SK-N-SH (cell line): Measurements from ENCODE around the gene PSMC5. TPM values are rescaled to one million over a fixed set of nuclear protein-coding genes. Genes with fewer than 3 reads are reported as not detected.

Experiments used
- CTCF ChIA-PET: fragments of 300-600, 350-600 bp; formaldehyde crosslinking; extraction: SDS; loops from one replicate; lab custom pipeline; 2021; lab: Yijun Ruan, JAX
- POLR2A ChIA-PET: fragments of 350-600 bp; sonication (Branson Sonifier 250); formaldehyde crosslinking; extraction: SDS; loops from one replicate; lab custom pipeline; 2020; ENCODE audit warnings: antibody characterized with exemption, inconsistent platforms; lab: Yijun Ruan, JAX
- DNase-seq: peaks from one replicate; pipeline ENCODE4 v3.0.0; 2012
- H2AFZ ChIP-seq: fragments of 200-600 bp; sonication (generic); 2 replicates; pipeline ENCODE4 v1.8.1; 2016; ENCODE audit warnings: antibody characterized with exemption, mild to moderate bottlenecking, low read depth
- H3F3A ChIP-seq: fragments of 200-600 bp; sonication (generic); replicated peaks from 2 replicates; pipeline ENCODE3; 2016; ENCODE audit warnings: antibody characterized with exemption, mild to moderate bottlenecking; ENCODE audit not compliant: insufficient read depth
- H3K27ac ChIP-seq, 2 experiments: fragments of 200-500 bp in 1 of 2; fragments of 200-600 bp in 1 of 2; sonication (Bioruptor generic) in 1 of 2; sonication (generic), shearing (Covaris generic) in 1 of 2; 2 replicates each; pipeline versions ENCODE4 v1.5.1 to v1.6.1; 2014 to 2016; ENCODE audit warnings: low read depth in 2 of 2, inconsistent platforms in 1 of 2, low read length in 1 of 2, mild to moderate bottlenecking in 1 of 2, mixed read lengths in 1 of 2
- H3K27me3 ChIP-seq: fragments of 200-600 bp; sonication (generic), shearing (Covaris generic); 2 replicates; pipeline ENCODE4 v1.6.1; 2016; ENCODE audit warnings: mixed run types; ENCODE audit not compliant: insufficient read depth
- H3K36me3 ChIP-seq, 2 experiments: fragments of 200-500 bp in 1 of 2; fragments of 200-600 bp in 1 of 2; sonication (Bioruptor generic) in 1 of 2; sonication (generic) in 1 of 2; replicated peaks in 1 of 2; 2 replicates each; pipeline versions ENCODE3 to v1.5.1; 2014 to 2016; ENCODE audit warnings: low read length in 1 of 2, mild to moderate bottlenecking in 1 of 2; ENCODE audit not compliant: insufficient read depth in 2 of 2, control insufficient read depth in 1 of 2
- H3K4me1 ChIP-seq, 2 experiments: fragments of 200-500 bp in 1 of 2; fragments of 200-600 bp in 1 of 2; sonication (Bioruptor generic) in 1 of 2; sonication (generic), shearing (Covaris generic) in 1 of 2; 2 replicates each; pipeline versions ENCODE4 v1.5.1 to v1.6.1; 2014 to 2016; ENCODE audit warnings: low read depth in 1 of 2, low read length in 1 of 2, mixed run types in 1 of 2; ENCODE audit not compliant: insufficient read depth in 2 of 2, control insufficient read depth in 1 of 2
- H3K4me2 ChIP-seq: fragments of 200-600 bp; sonication (generic), shearing (Covaris generic); 2 replicates; pipeline ENCODE4 v1.6.1; 2017; ENCODE audit warnings: mixed run types
- H3K4me3 ChIP-seq, 2 experiments: fragments of 200-500 bp in 1 of 2; fragments of 200-600 bp in 1 of 2; sonication (Bioruptor generic) in 1 of 2; sonication (generic), shearing (Covaris generic) in 1 of 2; 2 replicates each; pipeline versions ENCODE4 v1.5.1 to v1.8.1; 2014 to 2016; ENCODE audit warnings: low read depth in 2 of 2, inconsistent platforms in 1 of 2, low read length in 1 of 2, mild to moderate bottlenecking in 1 of 2, mixed read lengths in 1 of 2, moderate library complexity in 1 of 2
- H3K79me2 ChIP-seq: fragments of 200-600 bp; sonication (generic); 2 replicates; pipeline ENCODE4 v1.8.1; 2017; ENCODE audit warnings: mild to moderate bottlenecking; ENCODE audit not compliant: insufficient read depth
- H3K9ac ChIP-seq: fragments of 200-600 bp; sonication (generic); 2 replicates; pipeline ENCODE4 v1.6.1; 2017; ENCODE audit warnings: mixed run types
- H3K9me2 ChIP-seq: fragments of 200-600 bp; sonication (generic); 2 replicates; pipeline ENCODE4 v1.6.1; 2017; ENCODE audit warnings: mixed run types
- H3K9me3 ChIP-seq: fragments of 200-600 bp; sonication (generic); 2 replicates; pipeline ENCODE4 v1.6.1; 2017; ENCODE audit warnings: mixed run types, mild to moderate bottlenecking, moderate library complexity
- H4K20me1 ChIP-seq: fragments of 200-600 bp; sonication (generic); 2 replicates; pipeline ENCODE4 v1.6.1; 2017; ENCODE audit warnings: mild to moderate bottlenecking, mixed run types; ENCODE audit not compliant: insufficient read depth
- CHD2 ChIP-seq: fragments of 150-350 bp; IDR thresholded peaks from 2 replicates; pipeline ENCODE4 v1.6.1; 2018; ENCODE audit warnings: low read length; ENCODE audit not compliant: partially characterized antibody
- CTCF ChIP-seq: fragments of 200-600 bp; sonication (generic); IDR thresholded peaks from 2 replicates; pipeline ENCODE4 v1.6.1; 2017; ENCODE audit warnings: antibody characterized with exemption, mild to moderate bottlenecking, moderate library complexity
- ELF1 ChIP-seq: IDR thresholded peaks from 2 replicates; pipeline ENCODE4 v1.4.0; 2012
- EP300 ChIP-seq, 2 experiments: IDR thresholded peaks; 2 replicates each; pipeline versions ENCODE4 v1.4.0 to v1.6.1; 2012; ENCODE audit warnings: borderline replicate concordance in 1 of 2, low read depth in 1 of 2, low read length in 1 of 2
- EZH2phosphoT487 ChIP-seq: fragments of 200-600 bp; sonication (generic); IDR thresholded peaks from 2 replicates; pipeline ENCODE4 v1.6.1; 2017; ENCODE audit warnings: low read depth, mixed run types, mild to moderate bottlenecking, antibody characterized with exemption, moderate library complexity, borderline replicate concordance
- FOSL2 ChIP-seq: IDR thresholded peaks from 2 replicates; pipeline ENCODE4 v1.4.0; 2012; ENCODE audit warnings: low read depth, mild to moderate bottlenecking, moderate library complexity, borderline replicate concordance
- FOXM1 ChIP-seq: IDR thresholded peaks from 2 replicates; pipeline ENCODE4 v1.4.0; 2012; ENCODE audit warnings: low read depth, mild to moderate bottlenecking
- GATA2 ChIP-seq: sonication (generic); formaldehyde crosslinking; IDR thresholded peaks from 2 replicates; pipeline ENCODE4 v1.5.0; 2020; ENCODE audit warnings: mild to moderate bottlenecking, missing genetic modification reagents
- IRF3 ChIP-seq: fragments of 150-350 bp; IDR thresholded peaks from 2 replicates; pipeline ENCODE4 v1.6.1; 2016; ENCODE audit warnings: mild to moderate bottlenecking, low read depth, low read length
- JUND ChIP-seq: IDR thresholded peaks from 2 replicates; pipeline ENCODE4 v1.4.0; 2012
- MXI1 ChIP-seq: IDR thresholded peaks from 2 replicates; pipeline ENCODE4 v1.6.1; 2012; ENCODE audit warnings: mild to moderate bottlenecking, low read depth, low read length, improper control_type of control experiment
- PBX3 ChIP-seq: IDR thresholded peaks from 2 replicates; pipeline ENCODE4; 2012
- RCOR1 ChIP-seq: fragments of 150-350 bp; IDR thresholded peaks from 2 replicates; pipeline ENCODE4 v1.6.1; 2017; ENCODE audit warnings: antibody characterized with exemption, low read length
- REST ChIP-seq: IDR thresholded peaks from 2 replicates; pipeline ENCODE4 v1.6.1; 2012; ENCODE audit warnings: mild to moderate bottlenecking, low read depth, low read length, moderate library complexity
- RXRA ChIP-seq: IDR thresholded peaks from 2 replicates; pipeline ENCODE4 v1.4.0; 2012; ENCODE audit warnings: low read depth, mild to moderate bottlenecking, borderline replicate concordance
- SIN3A ChIP-seq: IDR thresholded peaks from 2 replicates; pipeline ENCODE4 v1.6.1; 2012; ENCODE audit warnings: low read depth, mild to moderate bottlenecking, low read length, moderate library complexity, borderline replicate concordance
- SMC3 ChIP-seq: IDR thresholded peaks from 2 replicates; pipeline ENCODE4 v1.6.1; 2012; ENCODE audit warnings: low read depth, low read length, improper control_type of control experiment
- TAF1 ChIP-seq: IDR thresholded peaks from 2 replicates; pipeline ENCODE4 v1.6.1; 2012; ENCODE audit warnings: low read depth, mild to moderate bottlenecking, low read length, moderate library complexity, borderline replicate concordance
- TCF12 ChIP-seq: IDR thresholded peaks from 2 replicates; pipeline ENCODE4 v1.4.0; 2012
- TEAD4 ChIP-seq: IDR thresholded peaks from 2 replicates; pipeline ENCODE4 v1.4.0; 2012; ENCODE audit warnings: mild to moderate bottlenecking, borderline replicate concordance; ENCODE audit not compliant: insufficient read depth
- USF1 ChIP-seq: IDR thresholded peaks from 2 replicates; pipeline ENCODE4 v1.4.0; 2012; ENCODE audit warnings: low read depth, borderline replicate concordance
- YY1 ChIP-seq: IDR thresholded peaks from 2 replicates; pipeline ENCODE4 v1.4.0; 2012; ENCODE audit warnings: low read depth, mild to moderate bottlenecking
- WGBS: methylation state at CpG from one replicate; pipeline ENCODE4 v1.1.6; 2017; ENCODE audit warnings: low lambda C conversion rate; 5-methylcytosine and 5-hydroxymethylcytosine counted together
- polyA plus RNA-seq, 3 experiments: library from polyadenylated mRNA; depleted of rRNA; stranded (reverse); fragments of >200 nt; gene quantifications; 2 replicates each; pipeline ENCODE4 v1.2.3, GENCODE V29; 2012

The PSMC5 gene
- polyA plus RNA-seq, 1 of the 3 experiments (the other 2 are of a cell fraction), result 424 TPM

GRCh38 chr17:63842173-63842539, 14.9 kb downstream of the PSMC5 start (continued):
- TF ChIP-seq IRF3 (no peak), RXRA (no peak), ELF1 (no peak), TCF12 (no peak), GATA2 (CRISPR knock-in tag) (no peak)

- Histone ChIP-seq H3K9me2 (no peaks in the 10 kb centered on the region), H2AFZ (peak within 1 kb of the TSS; percentile 96), H3K4me3 (peak within 1 kb of the TSS; percentile 59 to 76), H3K9ac (peak within 1 kb of the TSS; percentile 89), H3K4me2 (peak within 1 kb of the TSS; percentile 93), H3K27ac (peak within 1 kb of the TSS; percentile 67 to 97), H3F3A (peaks cover 12% of the 10 kb centered on the region), H4K20me1 (peaks cover 15% of the 10 kb centered on the region; the same call in 1 of the 2 replicates), H3K36me3 (no peaks in the 10 kb centered on the region), H3K4me1 (peaks cover 27 to 39% of the 10 kb centered on the region in 2 experiments), H3K79me2 (peaks cover 45% of the 10 kb centered on the region), H3K9me3 (no peaks in the 10 kb centered on the region), H3K27me3 (no peaks in the 10 kb centered on the region)
- ChIA-PET CTCF (interaction anchor here (0.8 to 9.1 kb wide), 7 partner anchors 7 to 289 kb away, joined by 3 to 96 read pairs (median 9); partner anchors contain the start of genes FTSJ3 and PSMC5), POLR2A (interaction anchor here (0.6 to 9.2 kb wide), 9 partner anchors 13 to 664 kb away, joined by 3 to 108 read pairs (median 3); partner anchors contain the start of genes CCDC47, CEP95, DDX42 and DDX5)
- peak; percentile 100 for DNase-seq
- 2% methylated on average over 54 of the region's 92 CpGs for WGBS
- no peak for TF ChIP-seq EZH2phosphoT487
- no peak for TF ChIP-seq CTCF
- TF ChIP-seq YY1, result peak; percentile 89
- TF ChIP-seq FOSL2, result peak; percentile 47; the same call in 1 of the 2 replicates
- peak; percentile 66 for TF ChIP-seq TCF12
- no peak; the same call in 1 of the 2 replicates for TF ChIP-seq SMC3
- TF ChIP-seq EP300 (IDR thresholded peaks at IDR 0.05; ENCODE audit: borderline replicate concordance in 1 of 2, low read depth in 1 of 2, low read length in 1 of 2), result peak; percentile 60 to 76; a peak in 3 of 4 replicates
- TF ChIP-seq SIN3A, result peak; percentile 99; the same call in 1 of the 2 replicates
- TF ChIP-seq MXI1, result peak; percentile 65
- peak; percentile 87 for TF ChIP-seq TEAD4
- peak; percentile 62 for TF ChIP-seq PBX3
- peak; percentile 79; the same call in 1 of the 2 replicates for TF ChIP-seq REST
- peak; percentile 53; the same call in 1 of the 2 replicates for TF ChIP-seq FOXM1
- peak; percentile 100 for TF ChIP-seq JUND
- peak; percentile 97 for TF ChIP-seq CHD2
- TF ChIP-seq TAF1, result peak; percentile 95
- TF ChIP-seq USF1, result 0 out of 2 replicates have a peak, but pooled peaks have one; percentile 50
- TF ChIP-seq RCOR1, result peak; percentile 87
Observed at GRCh38 chr17:63842540-63843386, 15.5 kb downstream of the PSMC5 start, which contains the start of gene SMARCD2. TSS of gene SMARCD2 (minus strand) at chr17:63842685. CDS start at chr17:63842674, 11 bp downstream.
